GM03348 (cell line): ENCODE data around the gene HERC2.
"Not testable (repeated sequence)": the region's sequence is repeated elsewhere in the genome, so short reads cannot be mapped to it uniquely, and the experiment has no call there.

Experiments used
- DNase-seq: peaks from one replicate; pipeline ENCODE4 v3.0.0; 2012; ENCODE audit warnings: low spot score

HERC2 gene

GRCh38 chr15:28227303-28227702 is 94.7 kb downstream of the HERC2 start:
- DNase-seq: not testable (repeated sequence)

- DNase-seq: not testable (repeated sequence)
These were observed 99.4 kb downstream of the HERC2 start for GRCh38 chr15:28222612-28223011.

GRCh38 chr15:28221696-28222095 is 100.3 kb downstream of the HERC2 start:
- DNase-seq: not testable (repeated sequence)

- DNase-seq: no peak
These were observed 102.9 kb downstream of the HERC2 start for GRCh38 chr15:28219116-28219515.

- DNase-seq: not testable (repeated sequence)
These were observed 104.9 kb downstream of the HERC2 start for GRCh38 chr15:28216946-28217546.

- DNase-seq: not testable (repeated sequence)
These were observed 106.5 kb downstream of the HERC2 start for GRCh38 chr15:28215521-28215920.

GRCh38 chr15:28214006-28214790 is 107.8 kb downstream of the HERC2 start:
- not testable (repeated sequence) for DNase-seq

GRCh38 chr15:28213393-28213792 is 108.6 kb downstream of the HERC2 start:
- DNase-seq: not testable (repeated sequence)

GRCh38 chr15:28208583-28208982 is 113.4 kb downstream of the HERC2 start:
- DNase-seq: no peak

- not testable (repeated sequence) for DNase-seq
These were observed 116.3 kb downstream of the HERC2 start for GRCh38 chr15:28205640-28206039.

GRCh38 chr15:28203055-28203828 is 118.7 kb downstream of the HERC2 start:
- not testable (repeated sequence) for DNase-seq

- not testable (repeated sequence) for DNase-seq
These were observed 119.9 kb downstream of the HERC2 start for GRCh38 chr15:28202124-28202523.

- not testable (repeated sequence) for DNase-seq
These were observed 123.8 kb downstream of the HERC2 start for GRCh38 chr15:28198215-28198614.

GRCh38 chr15:28197694-28198093 is 124.3 kb downstream of the HERC2 start:
- DNase-seq: not testable (repeated sequence)

GRCh38 chr15:28196581-28196980 is 125.4 kb downstream of the HERC2 start:
- not testable (repeated sequence) for DNase-seq

- DNase-seq: no peak
These were observed 129.2 kb downstream of the HERC2 start for GRCh38 chr15:28192772-28193171.

- no peak for DNase-seq
These were observed 130.1 kb downstream of the HERC2 start for GRCh38 chr15:28191832-28192231.

- DNase-seq: no peak
These were observed 131.4 kb downstream of the HERC2 start for GRCh38 chr15:28190391-28191174.

GRCh38 chr15:28185148-28185895 is 136.7 kb downstream of the HERC2 start:
- DNase-seq: no peak

- peak; percentile 50 for DNase-seq
These were observed 137.8 kb downstream of the HERC2 start for GRCh38 chr15:28184166-28184565.

GRCh38 chr15:28182731-28183130 is 139.2 kb downstream of the HERC2 start:
- DNase-seq: no peak
